ENCODE results near the gene FAM89B.
A peak's percentile ranks its signal among the peaks of the same experiment; 100 is the strongest.

Gene FAM89B

GRCh38 chr11:65591939-65592857 is 19.9 kb downstream of the FAM89B start:
- no peak for DNase-seq

DNA sequence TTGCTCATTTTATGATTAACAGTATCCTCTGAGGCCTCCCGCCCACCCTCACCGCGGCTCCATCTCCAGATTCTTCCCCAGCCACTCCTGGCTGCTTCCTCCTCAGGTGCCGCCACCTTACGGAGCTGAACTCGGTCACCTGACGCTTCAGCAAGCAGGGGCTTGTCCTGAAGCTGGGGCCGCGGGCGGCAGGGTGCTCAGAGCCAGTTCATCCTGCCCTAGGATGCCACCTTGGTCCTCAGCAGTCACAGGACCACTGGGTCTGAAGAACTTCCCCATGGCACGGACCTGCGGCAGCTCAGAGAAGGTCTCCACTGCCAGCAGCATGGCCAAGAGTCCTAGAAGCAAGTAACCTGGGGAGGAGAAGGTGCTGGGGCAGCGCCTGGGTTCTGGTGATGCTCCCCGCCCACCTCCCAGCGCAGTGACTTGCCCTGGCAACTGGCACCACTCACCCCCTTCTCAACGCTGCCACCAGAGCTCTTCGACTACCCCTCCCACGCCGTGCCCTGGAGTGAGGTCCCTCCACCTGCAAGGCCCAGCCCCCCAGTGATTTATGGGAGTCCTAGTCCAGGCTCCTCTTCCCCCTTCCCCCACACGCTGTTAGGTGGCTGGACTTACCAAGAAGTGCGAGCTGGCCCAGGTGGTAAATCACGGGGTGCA is 20.6 kb downstream of the FAM89B start:
- DNase-seq = no peak

- DNase-seq = peak; percentile 54
Observed at GRCh38 chr11:65593518-65594414, 21.4 kb downstream of the FAM89B start.

DNA sequence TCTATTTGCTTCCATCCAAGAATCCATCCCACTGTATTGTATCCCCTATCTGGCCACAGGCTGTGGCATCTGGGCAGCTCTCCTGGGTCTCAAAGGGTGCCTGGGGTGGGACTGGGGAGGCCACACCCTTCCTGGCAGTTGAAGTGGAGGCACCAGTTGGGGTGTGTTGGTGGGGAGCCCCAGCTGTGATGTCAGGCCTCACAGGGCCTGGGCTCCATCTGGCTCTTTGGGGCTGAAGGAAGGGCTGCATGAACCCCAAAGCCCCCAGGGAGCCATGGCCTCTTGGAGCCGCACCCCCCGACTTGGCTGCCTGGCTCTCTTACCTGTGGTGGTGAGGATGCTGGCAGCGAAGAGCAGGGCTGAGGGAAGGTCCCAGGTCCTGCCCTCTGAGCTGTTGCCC is 22.8 kb downstream of the FAM89B start:
- no peak for DNase-seq

DNA sequence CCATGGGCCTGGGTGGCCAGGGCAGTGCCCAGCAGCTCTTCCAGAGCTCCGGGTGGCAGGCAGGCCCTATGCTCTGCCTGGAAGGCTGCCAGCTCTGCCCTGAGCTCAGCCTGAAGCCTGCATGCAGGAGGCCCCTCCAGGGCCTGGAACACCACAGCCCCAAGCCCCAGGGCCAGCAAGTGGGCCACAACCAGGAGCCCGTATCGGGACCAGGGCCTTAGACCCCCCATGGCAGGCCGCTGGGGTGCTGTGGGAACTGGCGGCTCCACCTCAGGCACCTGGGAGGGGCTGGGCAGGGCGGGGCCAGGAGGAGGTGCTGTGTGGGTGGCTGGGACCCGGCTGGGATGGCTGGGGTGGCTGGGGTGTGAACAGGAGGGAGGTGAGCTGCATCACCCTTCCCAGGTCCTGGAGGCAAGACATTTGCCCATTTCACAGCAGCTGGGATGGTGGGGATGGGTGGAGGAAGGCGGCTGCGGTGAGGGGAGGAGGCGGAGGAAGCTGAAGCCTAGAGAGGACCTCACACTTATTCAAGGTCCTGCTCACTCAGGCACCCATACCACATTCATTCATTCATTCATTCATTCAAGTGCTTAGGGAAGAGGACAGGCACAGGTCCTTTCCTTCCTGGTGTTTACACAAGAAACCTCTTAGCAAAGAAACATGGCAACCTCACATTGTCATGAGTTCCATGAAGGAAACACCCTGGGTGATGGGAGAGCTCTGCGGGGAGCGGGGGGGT is 23.4 kb downstream of the FAM89B start, which contains the start of gene KCNK7:
TSS of gene KCNK7 (minus strand) at position 258 of the 739 bp plus-strand sequence. CDS start at position 230, 28 bp downstream.
- DNase-seq = no peak

DNA sequence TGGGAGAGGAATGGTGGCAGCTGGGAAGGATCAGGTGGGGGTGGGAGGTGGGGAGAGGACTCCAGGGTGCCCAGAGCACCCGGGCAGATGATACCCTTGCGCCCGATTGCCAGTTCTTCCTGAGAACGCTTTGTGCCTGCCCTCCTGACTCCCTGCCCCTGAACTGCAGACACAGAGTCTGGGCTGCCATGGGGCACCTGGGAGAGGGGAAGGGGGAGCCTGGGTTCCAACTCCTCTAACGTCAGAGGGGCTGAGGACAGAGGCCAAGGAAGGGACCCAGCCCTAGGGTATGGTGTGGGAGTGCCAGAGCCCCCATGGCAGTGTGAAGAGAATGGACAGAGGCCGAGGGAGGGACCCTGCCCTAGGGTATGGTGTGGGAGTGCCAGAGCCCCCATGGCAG is 24.2 kb downstream of the FAM89B start:
- DNase-seq = no peak

DNA sequence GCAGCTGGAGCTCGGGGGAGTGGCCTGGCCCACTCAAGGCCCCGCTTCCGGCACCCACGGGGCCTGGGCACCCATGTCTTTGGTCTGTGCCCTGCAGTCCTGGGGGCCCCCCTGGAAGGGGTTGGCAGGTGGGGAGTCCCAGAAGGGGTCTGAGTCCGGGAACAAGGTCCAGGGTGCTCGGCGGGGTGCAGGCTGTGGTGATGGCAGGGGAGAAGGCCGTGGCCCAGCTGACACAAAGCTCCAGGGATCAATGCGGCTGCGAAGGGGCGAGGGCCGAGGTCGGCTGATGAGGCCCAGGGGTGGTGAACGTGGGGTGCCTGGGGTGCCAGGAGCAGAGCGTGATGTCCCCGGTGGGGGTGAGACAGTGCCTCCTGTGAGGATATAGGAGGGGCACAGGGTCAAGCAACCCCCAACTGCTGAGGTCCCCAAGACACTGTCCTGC is 25.9 kb downstream of the FAM89B start:
- DNase-seq = no peak

GRCh38 chr11:65599216-65599954 is 27.0 kb downstream of the FAM89B start:
- DNase-seq = no peak

DNA sequence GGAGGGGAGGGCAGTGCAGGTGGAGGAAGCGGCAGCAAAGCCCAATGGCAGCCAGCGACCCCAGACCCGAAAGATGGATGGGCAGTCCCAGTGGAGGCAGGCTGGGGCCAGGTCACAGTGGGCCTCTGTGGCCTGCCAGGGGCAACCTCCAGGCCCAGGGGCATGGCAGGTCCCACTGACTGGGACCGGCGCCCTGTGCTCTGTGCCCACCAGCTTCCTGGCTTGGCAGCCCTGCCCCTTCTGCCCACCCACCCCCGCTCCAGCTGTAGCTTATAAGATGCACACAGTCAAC is 27.6 kb downstream of the FAM89B start:
- DNase-seq = no peak

DNA sequence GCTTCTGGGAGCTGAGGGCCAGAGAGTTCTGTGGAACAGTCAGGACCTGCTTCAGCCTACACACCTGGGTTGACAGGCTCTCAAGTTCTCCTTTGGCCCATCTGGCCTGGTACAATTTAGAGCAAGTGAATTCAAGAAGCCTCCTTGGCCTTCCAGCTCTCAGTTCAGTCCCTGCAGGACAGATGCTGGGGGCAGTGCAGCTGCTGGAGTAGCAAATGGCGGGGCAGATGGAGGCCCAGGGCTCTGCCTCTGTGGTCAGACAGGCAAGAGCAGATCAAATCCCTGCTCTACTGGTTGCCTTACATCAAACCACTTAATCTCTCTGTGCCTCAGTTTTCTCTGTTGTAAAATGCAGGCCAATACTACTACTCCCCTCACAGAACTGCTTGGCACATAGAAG is 31.9 kb downstream of the FAM89B start:
- no peak for DNase-seq

- DNase-seq = peak; percentile 57
Observed at GRCh38 chr11:65606876-65607613, 34.7 kb downstream of the FAM89B start.

DNA sequence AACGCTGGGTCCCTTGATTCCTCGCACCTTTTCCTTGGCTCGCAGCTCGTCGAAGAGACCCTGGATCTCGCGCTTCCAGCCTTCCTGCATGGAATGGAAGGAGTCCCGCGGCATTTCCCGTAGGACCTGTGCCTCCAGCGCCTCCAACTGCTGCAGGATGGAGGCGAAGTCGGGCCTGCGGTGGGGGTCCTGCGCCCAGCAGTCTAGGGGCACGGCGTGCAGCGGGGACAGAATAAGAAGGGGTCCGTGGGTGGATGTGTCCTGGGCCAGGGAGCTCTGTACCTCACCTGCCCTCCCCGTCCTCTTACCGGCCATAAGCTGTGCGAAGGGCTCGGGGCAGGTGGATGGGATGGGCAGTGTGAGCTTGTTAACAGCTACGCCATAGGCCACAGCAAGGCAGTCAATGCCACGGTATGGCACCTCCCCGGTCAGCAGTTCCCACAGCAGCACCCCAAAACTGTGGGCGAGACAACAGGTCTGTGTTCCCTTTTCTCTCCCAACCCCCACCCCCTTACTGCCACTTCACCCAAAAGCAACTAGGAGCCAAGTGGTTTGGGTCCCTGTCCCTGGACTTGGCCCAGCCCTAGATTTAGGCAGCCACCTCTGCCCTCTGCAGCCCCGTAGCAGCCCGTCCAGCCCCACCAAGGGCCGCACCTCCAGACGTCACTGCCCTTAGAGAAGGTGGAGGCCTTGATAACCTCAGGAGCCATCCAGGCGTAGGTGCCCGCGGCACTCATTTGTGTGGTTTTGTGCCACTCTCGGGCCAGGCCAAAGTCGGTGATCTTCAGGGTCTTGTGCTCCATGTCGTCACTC is 35.5 kb downstream of the FAM89B start:
- no peak for DNase-seq

- DNase-seq = no peak
Observed at GRCh38 chr11:65609229-65609628, 36.9 kb downstream of the FAM89B start.

- DNase-seq = no peak
Observed at GRCh38 chr11:65609665-65610064, 37.3 kb downstream of the FAM89B start.

DNA sequence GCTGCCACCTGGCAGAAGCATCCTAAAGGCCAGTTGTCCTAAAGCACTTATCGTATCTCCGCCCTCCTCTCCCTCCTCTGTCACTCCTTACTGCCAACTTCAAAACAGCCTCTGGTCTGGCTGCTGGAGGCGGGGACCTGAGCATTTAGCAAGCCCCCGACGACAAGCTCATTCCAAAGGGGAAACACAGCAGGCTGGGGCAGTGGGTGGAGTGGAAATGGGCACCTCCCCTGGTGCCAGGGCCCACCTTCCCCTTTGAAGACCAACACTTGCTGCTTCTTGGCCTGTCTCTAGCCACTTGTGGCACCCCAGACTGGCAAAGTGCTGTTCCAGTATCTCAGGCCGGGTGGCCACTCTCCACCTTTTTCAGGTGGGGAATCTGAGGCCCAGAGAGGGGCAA is 38.1 kb downstream of the FAM89B start:
- DNase-seq = no peak

DNA sequence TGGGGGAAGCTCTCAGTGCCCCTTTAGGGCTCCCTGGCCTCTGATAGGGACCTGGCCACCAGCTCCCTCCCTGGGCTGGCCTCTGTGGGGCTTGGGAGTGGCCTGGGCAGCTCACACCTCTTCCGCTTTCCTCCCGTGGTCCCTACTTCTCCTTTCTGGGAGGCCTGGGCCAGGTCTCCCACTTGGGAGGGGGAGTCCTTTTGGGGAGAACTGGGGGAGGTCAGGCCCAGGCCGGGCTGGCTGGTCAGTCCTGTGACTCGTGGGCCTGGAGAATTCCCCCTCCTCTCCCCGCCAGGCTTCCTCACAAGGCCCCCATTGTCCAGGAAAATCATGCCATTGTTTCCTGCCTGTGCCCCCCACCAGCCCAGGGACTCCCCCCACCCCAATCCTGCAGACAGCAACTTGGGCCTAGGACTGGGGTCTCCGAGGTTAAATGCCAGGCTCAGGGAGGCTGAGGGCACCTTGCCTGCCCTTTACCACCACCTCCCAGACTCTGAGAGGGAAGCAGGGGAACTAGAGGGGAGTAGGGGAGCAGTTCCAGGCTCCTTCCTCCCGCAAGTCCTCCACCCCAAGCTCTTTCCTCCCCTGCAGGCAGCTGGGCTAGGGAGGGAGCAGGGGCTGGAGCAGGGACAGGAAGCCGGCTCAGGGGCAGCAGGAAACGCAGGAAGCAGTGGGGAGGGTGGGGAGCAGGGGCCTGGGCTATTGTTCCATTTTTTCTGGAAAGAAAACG is 38.9 kb downstream of the FAM89B start:
- DNase-seq = no peak

DNA sequence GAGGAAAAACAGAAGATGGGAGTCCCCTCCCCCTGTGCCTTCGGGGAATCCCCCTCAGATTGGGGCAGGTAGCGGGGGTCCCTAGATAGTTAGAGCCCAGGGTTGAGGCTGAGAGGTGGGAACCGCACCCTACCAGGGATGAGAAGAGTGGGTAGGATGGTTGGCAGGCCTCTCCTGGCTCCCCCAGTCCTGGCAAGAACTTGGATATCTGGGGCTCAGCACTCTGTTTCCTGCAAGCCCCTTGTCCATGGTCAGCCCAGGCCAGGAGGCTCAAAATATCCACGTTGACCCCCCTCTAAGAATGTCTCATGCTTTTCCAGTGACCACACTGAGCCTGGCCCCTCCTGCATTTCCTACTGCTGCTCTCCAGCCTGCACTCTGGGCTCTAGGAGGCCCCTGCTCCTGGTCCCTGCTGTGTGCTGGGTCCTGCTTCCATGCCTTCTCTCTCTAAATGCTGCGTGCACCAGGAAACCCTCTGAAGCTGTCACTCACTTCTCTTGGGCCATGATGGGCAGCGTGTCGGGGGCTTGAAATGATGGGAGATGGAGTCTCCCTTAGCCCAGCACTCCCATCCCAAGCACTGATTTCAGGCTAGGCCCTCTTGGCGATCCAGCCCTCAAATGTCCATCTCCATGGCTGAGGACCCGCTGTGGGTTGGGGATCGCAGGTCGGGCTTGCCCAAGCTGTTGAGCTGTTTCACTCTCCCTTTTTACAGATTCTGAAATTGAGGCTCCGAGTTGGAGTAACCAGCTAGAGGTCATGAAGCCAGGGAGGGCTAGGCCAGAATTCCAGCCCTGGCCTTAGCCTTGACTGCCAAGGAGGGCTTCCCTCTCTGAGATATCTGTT is 39.6 kb downstream of the FAM89B start:
- DNase-seq = no peak

GRCh38 chr11:65612691-65613090 is 40.4 kb downstream of the FAM89B start:
- DNase-seq = no peak

Measured in activated CD4-positive, alpha-beta T cell treated with anti-CD3 and anti-CD28 coated beads for 48 hours (primary cell).